PFSK-1 (cell line): Measurements from ENCODE around the gene CYB5D1.

ENCODE experiments used
- POLR2AphosphoS5 ChIP-seq: IDR thresholded peaks from 2 replicates; pipeline ENCODE4 v1.6.1; 2012; ENCODE audit warnings: low read depth, mild to moderate bottlenecking, control low read depth, low read length, moderate library complexity
- TAF1 ChIP-seq: IDR thresholded peaks from 2 replicates; pipeline ENCODE4 v1.6.1; 2012; ENCODE audit warnings: low read length, control low read depth, borderline replicate concordance; ENCODE audit not compliant: insufficient read depth

- TF ChIP-seq POLR2AphosphoS5 (no peak), TAF1 (no peak)
These were observed 52.9 kb downstream of the CYB5D1 start for GRCh38 chr17:7910711-7911110.
